ENCODE measurements around the gene TWF2.
A peak's percentile ranks its signal among the peaks of the same experiment; 100 is the strongest.

The TWF2 gene

GRCh38 chr3:52221563-52222318 is 17.2 kb downstream of the TWF2 start:
- peak; percentile 37 to 39 for DNase-seq

- DNase-seq, result no peak
Measured at GRCh38 chr3:52221141-52221562, 17.8 kb downstream of the TWF2 start.

DNA sequence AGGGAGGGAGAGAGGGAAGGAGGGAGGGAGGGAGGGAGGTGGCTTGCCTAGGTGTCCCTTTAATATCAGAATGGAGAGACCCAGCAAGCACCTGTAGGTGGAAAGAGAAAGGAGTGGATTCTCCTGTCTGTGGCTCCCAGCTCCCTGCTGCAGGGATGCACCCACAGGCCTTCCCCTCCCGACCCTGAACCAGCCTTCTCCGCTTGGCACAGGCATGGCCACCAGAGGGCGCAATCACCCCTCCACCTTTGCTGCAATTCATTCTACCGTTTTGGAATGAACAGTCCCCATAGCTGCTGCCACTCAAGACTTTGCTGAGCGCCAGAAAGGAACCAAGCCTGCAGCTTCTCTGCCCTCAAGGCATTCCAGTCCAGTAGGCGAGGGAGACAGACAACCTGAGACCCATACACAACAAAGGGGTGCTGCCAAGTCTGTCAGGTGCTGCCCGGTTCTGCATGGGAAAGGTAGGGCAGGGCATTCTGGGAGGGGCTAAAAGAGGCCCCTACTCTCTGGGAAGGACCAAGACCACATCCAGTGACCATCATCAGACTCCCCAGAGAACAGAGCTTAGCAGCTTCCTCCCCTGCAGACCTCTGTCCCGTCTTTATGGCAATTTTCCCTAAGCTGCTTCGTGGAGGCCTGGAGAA is 18.5 kb downstream of the TWF2 start:
- peak; percentile 86 to 91 for DNase-seq

- no peak for DNase-seq
Measured at GRCh38 chr3:52218937-52219650, 19.9 kb downstream of the TWF2 start.

- DNase-seq, result no peak
Measured at GRCh38 chr3:52218454-52218853, 20.5 kb downstream of the TWF2 start.

GRCh38 chr3:52218026-52218425 is 20.9 kb downstream of the TWF2 start:
- no peak for DNase-seq

DNA sequence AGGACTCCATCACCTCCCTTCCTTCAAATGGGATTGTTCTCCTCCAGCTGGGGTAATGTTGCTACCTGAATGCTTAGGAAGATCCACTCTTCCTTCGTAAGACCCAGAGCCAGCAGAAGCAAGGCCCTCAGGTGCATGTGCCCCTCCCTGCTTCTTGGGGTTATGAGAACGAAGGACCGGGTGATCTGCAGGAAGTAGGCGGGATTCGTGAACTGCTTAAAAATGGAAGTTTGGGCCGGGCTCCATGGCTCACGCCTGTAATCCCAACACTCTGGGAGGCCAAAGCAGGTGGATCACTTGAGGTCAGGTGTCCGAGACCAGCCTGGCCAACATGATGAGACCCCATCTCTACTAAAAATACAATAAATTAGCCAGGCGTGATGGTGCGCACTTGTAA is 21.6 kb downstream of the TWF2 start:
- DNase-seq, result no peak

- DNase-seq, result peak; percentile 64 to 65
Measured at GRCh38 chr3:52216585-52217408, 22.2 kb downstream of the TWF2 start.

DNA sequence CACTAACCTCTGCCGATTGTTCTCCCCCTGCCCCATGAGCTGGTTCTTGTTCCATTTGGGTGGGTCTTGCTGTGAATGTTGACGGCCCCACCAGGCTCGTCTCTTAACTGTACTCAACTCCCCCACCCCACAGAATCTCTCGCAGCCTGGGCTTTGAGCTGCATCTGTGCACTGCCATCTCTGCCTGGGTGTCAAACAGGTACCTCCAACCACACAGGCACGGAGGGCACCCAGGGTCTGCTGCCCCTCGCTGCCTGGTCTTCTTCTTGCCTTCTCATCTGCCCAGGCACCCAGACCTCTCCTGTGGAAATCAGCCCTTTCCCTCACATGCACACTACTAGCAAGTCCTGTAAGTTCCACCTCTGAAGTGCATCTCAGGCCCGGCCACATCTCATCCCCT is 23.6 kb downstream of the TWF2 start:
- DNase-seq, result no peak

DNA sequence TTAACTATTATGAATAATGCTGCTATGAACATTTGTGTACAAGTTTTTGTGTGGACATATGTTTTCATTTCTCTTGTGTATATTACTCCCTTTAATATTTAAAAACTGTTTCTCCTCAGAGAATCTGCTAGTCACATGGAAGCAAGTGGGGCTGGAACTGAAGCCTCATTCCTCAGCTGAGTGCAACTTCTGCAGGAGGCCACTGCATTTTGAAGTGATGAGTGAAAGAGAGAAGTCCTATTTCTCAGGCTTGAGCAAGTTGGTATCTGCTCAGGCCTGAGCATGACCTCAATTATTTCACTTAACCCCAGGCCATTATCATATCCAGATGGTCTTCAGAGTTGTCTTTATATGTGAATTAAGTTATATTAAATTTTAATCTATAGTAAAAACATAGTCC is 25.1 kb downstream of the TWF2 start:
- DNase-seq, result no peak

DNA sequence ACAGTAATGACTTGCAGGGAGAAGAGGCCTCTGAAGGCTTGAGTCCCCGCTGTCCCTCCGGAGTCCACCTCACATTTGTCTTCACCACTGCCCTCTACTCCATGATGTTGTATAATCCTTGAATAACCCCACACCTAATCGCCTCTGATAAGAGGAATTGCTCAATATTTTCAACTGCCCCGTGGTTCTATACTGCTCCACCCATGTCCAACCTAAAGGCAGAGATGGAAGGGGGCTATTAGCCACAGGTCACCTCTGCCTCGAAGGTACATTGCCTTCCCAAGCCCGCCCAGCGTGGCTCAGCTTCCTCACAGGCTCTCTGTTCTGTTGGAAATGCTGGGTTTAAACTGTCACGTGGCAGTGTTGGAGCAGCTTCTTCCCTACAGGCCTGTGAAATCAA is 26.0 kb downstream of the TWF2 start:
- DNase-seq, result no peak

DNA sequence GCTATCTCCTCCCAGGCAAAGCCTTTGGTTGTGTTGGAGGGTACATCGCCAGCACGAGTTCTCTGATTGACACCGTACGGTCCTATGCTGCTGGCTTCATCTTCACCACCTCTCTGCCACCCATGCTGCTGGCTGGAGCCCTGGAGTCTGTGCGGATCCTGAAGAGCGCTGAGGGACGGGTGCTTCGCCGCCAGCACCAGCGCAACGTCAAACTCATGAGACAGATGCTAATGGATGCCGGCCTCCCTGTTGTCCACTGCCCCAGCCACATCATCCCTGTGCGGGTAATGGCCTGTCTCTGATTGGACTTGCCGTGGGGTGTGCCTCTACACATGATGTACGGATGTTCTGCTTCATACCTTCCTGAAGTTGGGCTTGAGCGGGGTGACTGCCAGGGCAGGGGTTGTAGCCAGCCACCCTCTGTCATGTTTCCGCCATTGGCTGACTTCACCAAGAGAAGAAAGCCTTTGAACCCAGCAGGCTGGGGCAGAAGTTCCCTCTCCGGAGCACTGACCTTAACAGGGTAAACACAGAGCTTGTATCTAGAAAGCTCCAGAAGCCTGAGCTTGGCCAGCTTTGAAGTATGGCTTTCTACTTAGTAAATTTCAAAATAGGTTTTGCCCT is 27.6 kb downstream of the TWF2 start:
- DNase-seq, result no peak

DNA sequence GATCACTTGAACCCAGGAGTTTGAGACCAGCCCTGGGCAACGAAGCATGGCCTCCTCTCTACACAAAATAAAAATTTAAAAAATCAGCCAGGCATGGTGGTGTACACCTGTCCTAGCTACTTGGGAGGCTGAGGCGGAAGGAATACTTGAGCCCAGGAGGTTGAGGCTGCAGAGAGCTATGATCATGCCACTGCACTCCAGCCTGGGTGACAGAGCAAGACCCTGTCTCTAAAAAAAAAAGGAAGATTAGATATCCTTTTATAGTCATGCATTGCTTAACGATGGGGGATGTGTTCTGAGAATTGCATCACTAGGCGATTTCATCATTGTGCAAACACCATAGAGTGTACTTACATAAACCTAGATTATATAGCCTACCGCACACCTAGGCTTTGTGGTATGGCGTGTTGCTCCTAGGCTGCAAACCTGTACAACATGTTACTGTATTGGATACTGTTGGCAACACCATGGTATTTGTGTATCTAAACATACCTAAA is 28.4 kb downstream of the TWF2 start:
- no peak for DNase-seq

DNA sequence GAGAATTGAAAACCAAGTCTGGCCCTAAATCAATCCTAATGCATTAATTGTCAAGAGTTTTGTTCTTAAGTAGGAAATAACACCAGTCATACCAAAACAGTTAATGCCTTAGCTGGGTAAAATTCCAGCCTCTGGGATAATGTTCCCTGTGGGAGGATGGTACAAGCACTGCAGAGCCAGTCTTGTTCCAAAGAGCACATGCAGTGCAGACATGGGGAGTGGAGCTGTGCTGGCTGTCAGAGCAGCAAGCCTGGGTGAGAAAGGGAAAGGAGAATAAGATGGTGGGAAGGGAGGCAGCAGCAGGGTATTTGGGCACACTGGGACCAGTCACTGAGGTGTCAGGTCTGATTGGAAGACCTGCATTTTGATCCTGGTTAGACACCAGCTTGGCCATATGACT is 28.9 kb downstream of the TWF2 start:
- DNase-seq, result no peak

DNA sequence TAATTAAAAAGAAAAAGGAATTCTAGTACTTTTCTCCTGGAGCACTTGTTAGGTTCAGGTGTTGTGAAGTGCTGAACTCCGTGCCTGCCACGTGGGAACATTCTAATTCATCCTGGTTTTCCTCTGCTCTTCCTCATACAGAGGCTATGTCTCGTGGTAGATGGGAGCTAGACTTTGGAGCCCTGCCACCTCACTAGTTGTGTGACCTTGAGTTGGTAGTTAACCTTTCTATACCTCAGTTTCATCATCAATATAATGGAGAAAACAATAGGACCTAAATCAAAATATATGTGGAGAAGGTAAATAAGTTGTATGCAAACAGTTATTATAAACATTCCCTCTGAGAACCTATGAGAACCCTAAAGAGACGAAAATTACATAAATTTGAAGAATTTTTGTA is 30.4 kb downstream of the TWF2 start:
- no peak for DNase-seq

DNA sequence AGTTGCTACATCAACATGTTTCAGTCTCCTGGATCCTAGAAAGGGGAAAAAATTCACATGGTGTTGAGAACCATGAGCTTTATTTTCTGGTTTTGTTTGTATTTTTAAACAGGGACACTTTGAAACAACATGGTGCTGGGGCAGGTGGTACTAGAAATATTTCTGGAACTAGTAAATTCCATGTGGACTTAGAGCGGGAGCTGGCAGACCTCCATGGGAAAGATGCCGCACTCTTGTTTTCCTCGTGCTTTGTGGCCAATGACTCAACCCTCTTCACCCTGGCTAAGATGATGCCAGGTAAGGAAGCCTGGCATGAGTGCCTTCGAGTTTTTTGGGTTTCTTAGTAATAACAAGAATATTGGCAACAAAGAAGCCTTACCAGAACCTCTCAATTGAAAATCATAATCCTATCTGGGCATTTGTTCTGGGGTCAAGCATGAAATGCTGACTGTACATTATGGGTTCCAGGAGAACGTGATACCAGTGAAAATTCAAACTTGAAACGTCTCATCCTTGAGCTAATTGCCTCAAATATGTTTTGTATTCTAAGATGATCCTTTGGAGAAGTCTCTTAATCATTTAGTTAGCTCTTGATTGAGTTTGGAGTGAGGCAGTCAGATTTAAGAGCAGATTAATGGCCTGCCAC is 33.1 kb downstream of the TWF2 start:
- DNase-seq, result no peak

GRCh38 chr3:52204337-52205073 is 34.5 kb downstream of the TWF2 start:
- no peak for DNase-seq

- no peak for DNase-seq
Measured at GRCh38 chr3:52203701-52204100, 35.3 kb downstream of the TWF2 start.

- no peak for DNase-seq
Measured at GRCh38 chr3:52202384-52203077, 36.4 kb downstream of the TWF2 start.

DNA sequence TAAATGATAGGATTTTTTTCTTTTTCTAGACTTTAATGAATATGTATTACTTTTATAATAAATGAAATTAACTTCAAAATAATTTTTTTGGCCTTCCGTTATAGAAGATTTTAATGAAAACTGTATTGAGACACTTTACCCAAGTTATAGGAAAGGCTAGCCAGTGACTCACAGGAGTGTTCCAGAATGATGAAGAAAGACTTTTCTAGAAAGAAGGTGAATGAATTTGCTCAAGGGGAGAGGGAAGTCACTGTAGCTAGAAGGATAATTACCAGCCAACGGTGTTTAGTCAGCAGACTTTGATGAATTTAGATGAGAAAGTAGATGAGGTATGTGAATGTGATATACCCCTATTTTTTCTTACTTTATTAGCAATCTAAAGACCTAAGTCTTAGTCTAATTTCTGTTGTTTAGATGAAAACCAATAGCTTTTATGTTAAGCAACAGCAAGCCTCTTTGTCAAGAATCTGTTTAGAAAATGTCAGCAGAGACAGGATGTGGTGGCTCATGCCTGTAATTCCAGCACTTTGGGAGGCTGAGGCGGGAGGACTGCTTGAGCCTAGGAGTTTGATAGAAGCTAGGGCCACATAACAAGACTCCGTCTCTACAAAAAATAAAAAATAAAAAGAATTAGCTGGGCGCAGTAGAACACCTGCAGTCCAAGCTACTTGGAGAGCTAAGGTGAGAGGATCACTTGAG is 37.8 kb downstream of the TWF2 start:
- no peak for DNase-seq
